ENCODE data around the gene MRPS27. TPM values are rescaled to one million over a fixed set of nuclear protein-coding genes. Genes with fewer than 3 reads are reported as not detected.

MRPS27 gene
- total and polyA plus RNA-seq, 9 of the 15 experiments (the other 6 are each of a cell fraction or from before 2014, with no cell fraction given): 73.6 to 144 (median 106) TPM

- 0 out of 2 replicates have a peak, but pooled peaks have one; percentile 77 for TF ChIP-seq HNRNPL (IDR thresholded peaks at IDR 0.05; ENCODE audit: low read depth, low read length)
- peak; percentile 86 to 94; a peak in 2 of 4 replicates for TF ChIP-seq UBTF (IDR thresholded peaks at IDR 0.05; ENCODE audit: borderline replicate concordance in 1 of 2, low read depth in 2 of 2, low read length in 2 of 2)
- TF ChIP-seq ETV5 (CRISPR knock-in tag; IDR thresholded peaks at IDR 0.05; ENCODE audit: low read depth): peak; percentile 70
- no peak for TF ChIP-seq HDAC3 (IDR thresholded peaks at IDR 0.05; ENCODE audit: borderline replicate concordance, partially characterized antibody)
- no peak for TF ChIP-seq IRF2 (CRISPR knock-in tag; IDR thresholded peaks at IDR 0.05)
- 0 out of 2 replicates have a peak, but pooled peaks have one; percentile 64 for TF ChIP-seq FOXK1 (CRISPR knock-in tag; IDR thresholded peaks at IDR 0.05; ENCODE audit: borderline replicate concordance)
- TF ChIP-seq PML (IDR thresholded peaks at IDR 0.05; ENCODE audit: low read length): peak; percentile 87
- no peak for TF ChIP-seq ZNF77 (CRISPR knock-in tag; IDR thresholded peaks at IDR 0.05)
- 0 out of 2 replicates have a peak, but pooled peaks have one; percentile 27 for TF ChIP-seq C11orf30 (IDR thresholded peaks at IDR 0.05; ENCODE audit: low read depth)
- peak; percentile 43; the same call in 1 of the 2 replicates for TF ChIP-seq SOX6 (IDR thresholded peaks at IDR 0.05)
- TF ChIP-seq RBM14 (IDR thresholded peaks at IDR 0.05; ENCODE audit: borderline replicate concordance, insufficient read depth, low read depth, low read length): 0 out of 2 replicates have a peak, but pooled peaks have one; percentile 20
- no peak for TF ChIP-seq ZNF561 (CRISPR knock-in tag; conservative IDR thresholded peaks at IDR 0.05)
- TF ChIP-seq TAF15 (IDR thresholded peaks at IDR 0.05; ENCODE audit: low read depth, low read length): no peak
- TF ChIP-seq ATF6 (CRISPR knock-in tag; IDR thresholded peaks at IDR 0.05): peak; percentile 59; the same call in 1 of the 2 replicates
- peak; percentile 50; the same call in 1 of the 2 replicates for TF ChIP-seq ZNF644 (tag; IDR thresholded peaks at IDR 0.05; ENCODE audit: low read depth)
- no peak for TF ChIP-seq OTX1 (CRISPR knock-in tag; IDR thresholded peaks at IDR 0.05)
- no peak for TF ChIP-seq ZNF134 (CRISPR knock-in tag; conservative IDR thresholded peaks at IDR 0.05)
- TF ChIP-seq CBFB (CRISPR knock-in tag; IDR thresholded peaks at IDR 0.05): 0 out of 2 replicates have a peak, but pooled peaks have one; percentile 58
- TF ChIP-seq PCBP1 (IDR thresholded peaks at IDR 0.05; ENCODE audit: low read depth, low read length, poor library complexity, severe bottlenecking): no peak
- no peak for TF ChIP-seq BCL6 (CRISPR knock-in tag; IDR thresholded peaks at IDR 0.05)
- TF ChIP-seq TCF7L2 (IDR thresholded peaks at IDR 0.05; ENCODE audit: low read depth, low read length): no peak
- TF ChIP-seq SRSF9 (IDR thresholded peaks at IDR 0.05; ENCODE audit: borderline replicate concordance, low read depth, low read length): no peak
- TF ChIP-seq ZNF232 (CRISPR knock-in tag; IDR thresholded peaks at IDR 0.05): 0 out of 2 replicates have a peak, but pooled peaks have one; percentile 59
Measured at GRCh38 chr5:72307968-72308852, 11.8 kb downstream of the MRPS27 start (continued).
